ENCODE data around the gene DUS2.
"Not testable (repeated sequence)": the region's sequence is repeated elsewhere in the genome, so short reads cannot be mapped to it uniquely, and the experiment has no call there.

DNA sequence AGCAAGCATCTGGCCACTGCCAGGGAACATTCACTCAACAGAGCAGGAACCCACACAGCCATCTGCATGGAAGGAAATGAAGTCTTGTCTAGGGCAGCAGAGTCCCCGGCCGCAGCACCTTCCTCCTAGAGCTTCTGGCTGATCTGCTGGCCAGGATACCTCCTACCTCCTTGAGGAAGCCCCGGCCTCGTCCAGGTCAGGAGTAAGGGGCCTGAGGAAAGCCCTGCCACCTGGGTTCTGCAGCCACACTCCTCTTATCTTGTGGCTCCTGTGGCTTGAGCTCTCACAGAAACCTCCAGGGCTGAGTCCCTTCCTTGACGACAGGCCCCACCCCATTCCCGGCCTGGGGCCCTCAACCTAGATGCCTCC lies 29.1 kb upstream of the DUS2 start:
- TF ChIP-seq ZNF677 (tag by site-specific recombination; IDR thresholded peaks at IDR 0.05); YY1 (tag by site-specific recombination; IDR thresholded peaks at IDR 0.05); TCF7L2 (IDR thresholded peaks at IDR 0.05; ENCODE audit: borderline replicate concordance, low read depth, low read length); ZBTB17 (tag by site-specific recombination; IDR thresholded peaks at IDR 0.05); ZNF302 (tag by site-specific recombination; IDR thresholded peaks at IDR 0.05; ENCODE audit: low read depth); TRIM28 (IDR thresholded peaks at IDR 0.05; ENCODE audit: borderline replicate concordance, low read length); ZBTB7A (tag by site-specific recombination; IDR thresholded peaks at IDR 0.05; ENCODE audit: low read depth); ZNF24 (tag by site-specific recombination; IDR thresholded peaks at IDR 0.05): not testable (repeated sequence)
- TF ChIP-seq, protein P1, sequence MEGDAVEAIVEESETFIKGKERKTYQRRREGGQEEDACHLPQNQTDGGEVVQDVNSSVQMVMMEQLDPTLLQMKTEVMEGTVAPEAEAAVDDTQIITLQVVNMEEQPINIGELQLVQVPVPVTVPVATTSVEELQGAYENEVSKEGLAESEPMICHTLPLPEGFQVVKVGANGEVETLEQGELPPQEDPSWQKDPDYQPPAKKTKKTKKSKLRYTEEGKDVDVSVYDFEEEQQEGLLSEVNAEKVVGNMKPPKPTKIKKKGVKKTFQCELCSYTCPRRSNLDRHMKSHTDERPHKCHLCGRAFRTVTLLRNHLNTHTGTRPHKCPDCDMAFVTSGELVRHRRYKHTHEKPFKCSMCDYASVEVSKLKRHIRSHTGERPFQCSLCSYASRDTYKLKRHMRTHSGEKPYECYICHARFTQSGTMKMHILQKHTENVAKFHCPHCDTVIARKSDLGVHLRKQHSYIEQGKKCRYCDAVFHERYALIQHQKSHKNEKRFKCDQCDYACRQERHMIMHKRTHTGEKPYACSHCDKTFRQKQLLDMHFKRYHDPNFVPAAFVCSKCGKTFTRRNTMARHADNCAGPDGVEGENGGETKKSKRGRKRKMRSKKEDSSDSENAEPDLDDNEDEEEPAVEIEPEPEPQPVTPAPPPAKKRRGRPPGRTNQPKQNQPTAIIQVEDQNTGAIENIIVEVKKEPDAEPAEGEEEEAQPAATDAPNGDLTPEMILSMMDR (tag by site-specific recombination; IDR thresholded peaks at IDR 0.05), result not testable (repeated sequence)
- TF ChIP-seq, protein P2, sequence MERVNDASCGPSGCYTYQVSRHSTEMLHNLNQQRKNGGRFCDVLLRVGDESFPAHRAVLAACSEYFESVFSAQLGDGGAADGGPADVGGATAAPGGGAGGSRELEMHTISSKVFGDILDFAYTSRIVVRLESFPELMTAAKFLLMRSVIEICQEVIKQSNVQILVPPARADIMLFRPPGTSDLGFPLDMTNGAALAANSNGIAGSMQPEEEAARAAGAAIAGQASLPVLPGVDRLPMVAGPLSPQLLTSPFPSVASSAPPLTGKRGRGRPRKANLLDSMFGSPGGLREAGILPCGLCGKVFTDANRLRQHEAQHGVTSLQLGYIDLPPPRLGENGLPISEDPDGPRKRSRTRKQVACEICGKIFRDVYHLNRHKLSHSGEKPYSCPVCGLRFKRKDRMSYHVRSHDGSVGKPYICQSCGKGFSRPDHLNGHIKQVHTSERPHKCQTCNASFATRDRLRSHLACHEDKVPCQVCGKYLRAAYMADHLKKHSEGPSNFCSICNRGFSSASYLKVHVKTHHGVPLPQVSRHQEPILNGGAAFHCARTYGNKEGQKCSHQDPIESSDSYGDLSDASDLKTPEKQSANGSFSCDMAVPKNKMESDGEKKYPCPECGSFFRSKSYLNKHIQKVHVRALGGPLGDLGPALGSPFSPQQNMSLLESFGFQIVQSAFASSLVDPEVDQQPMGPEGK (tag by site-specific recombination; IDR thresholded peaks at IDR 0.05), result not testable (repeated sequence)
- TF ChIP-seq, protein P3, sequence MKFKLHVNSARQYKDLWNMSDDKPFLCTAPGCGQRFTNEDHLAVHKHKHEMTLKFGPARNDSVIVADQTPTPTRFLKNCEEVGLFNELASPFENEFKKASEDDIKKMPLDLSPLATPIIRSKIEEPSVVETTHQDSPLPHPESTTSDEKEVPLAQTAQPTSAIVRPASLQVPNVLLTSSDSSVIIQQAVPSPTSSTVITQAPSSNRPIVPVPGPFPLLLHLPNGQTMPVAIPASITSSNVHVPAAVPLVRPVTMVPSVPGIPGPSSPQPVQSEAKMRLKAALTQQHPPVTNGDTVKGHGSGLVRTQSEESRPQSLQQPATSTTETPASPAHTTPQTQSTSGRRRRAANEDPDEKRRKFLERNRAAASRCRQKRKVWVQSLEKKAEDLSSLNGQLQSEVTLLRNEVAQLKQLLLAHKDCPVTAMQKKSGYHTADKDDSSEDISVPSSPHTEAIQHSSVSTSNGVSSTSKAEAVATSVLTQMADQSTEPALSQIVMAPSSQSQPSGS (tag by site-specific recombination; IDR thresholded peaks at IDR 0.05; ENCODE audit: low read depth), result not testable (repeated sequence)
